Measurements from ENCODE around the gene ZIM2.

Gene ZIM2

GRCh38 chr19:56838024-56838908 lies 2.3 kb downstream of the ZIM2 start:
- H3K9me3 ChIP-seq (ENCODE audit: control insufficient read depth, insufficient read depth, low read length), result peaks cover 30% of the 10 kb centered on the region
- no peaks in the 10 kb centered on the region for H3K36me3 ChIP-seq (ENCODE audit: control insufficient read depth, insufficient read depth, low read length)
- no peak overlapping the region for H3K9ac ChIP-seq (ENCODE audit: low read depth, low read length)
- no peaks in the 10 kb centered on the region for H3K27me3 ChIP-seq (ENCODE audit: control insufficient read depth, insufficient read depth, low read length)
- H3K4me1 ChIP-seq (ENCODE audit: control insufficient read depth, insufficient read depth, low read length), result no peaks in the 10 kb centered on the region
- no peak overlapping the region for H3K4me3 ChIP-seq (ENCODE audit: low read depth, low read length)

GRCh38 chr19:56837492-56838023 lies 3.0 kb downstream of the ZIM2 start:
- no peaks in the 10 kb centered on the region for H3K36me3 ChIP-seq (ENCODE audit: control insufficient read depth, insufficient read depth, low read length)
- H3K9ac ChIP-seq (ENCODE audit: low read depth, low read length), result no peak overlapping the region
- H3K4me1 ChIP-seq (ENCODE audit: control insufficient read depth, insufficient read depth, low read length), result no peaks in the 10 kb centered on the region
- peaks cover 35% of the 10 kb centered on the region for H3K9me3 ChIP-seq (ENCODE audit: control insufficient read depth, insufficient read depth, low read length)
- H3K4me3 ChIP-seq (ENCODE audit: low read depth, low read length), result no peak overlapping the region
- H3K27me3 ChIP-seq (ENCODE audit: control insufficient read depth, insufficient read depth, low read length), result no peaks in the 10 kb centered on the region

- Histone ChIP-seq H3K9ac (ENCODE audit: low read depth, low read length) (no peak overlapping the region), H3K27me3 (ENCODE audit: control insufficient read depth, insufficient read depth, low read length) (no peaks in the 10 kb centered on the region)
Observed at GRCh38 chr19:56837004-56837403, 3.5 kb downstream of the ZIM2 start.

GRCh38 chr19:56836059-56836458 lies 4.5 kb downstream of the ZIM2 start:
- H3K9ac ChIP-seq (ENCODE audit: low read depth, low read length), result no peak overlapping the region
- no peaks in the 10 kb centered on the region for H3K27me3 ChIP-seq (ENCODE audit: control insufficient read depth, insufficient read depth, low read length)
- H3K36me3 ChIP-seq (ENCODE audit: control insufficient read depth, insufficient read depth, low read length), result no peaks in the 10 kb centered on the region
- H3K4me1 ChIP-seq (ENCODE audit: control insufficient read depth, insufficient read depth, low read length), result no peaks in the 10 kb centered on the region
- H3K4me3 ChIP-seq (ENCODE audit: low read depth, low read length), result no peak overlapping the region
- peaks cover 37% of the 10 kb centered on the region for H3K9me3 ChIP-seq (ENCODE audit: control insufficient read depth, insufficient read depth, low read length)

More at GRCh38 chr19:56837004-56837403, 3.5 kb downstream of the ZIM2 start:
- Histone ChIP-seq H3K36me3 (ENCODE audit: control insufficient read depth, insufficient read depth, low read length) (no peaks in the 10 kb centered on the region), H3K9me3 (ENCODE audit: control insufficient read depth, insufficient read depth, low read length) (peaks cover 39% of the 10 kb centered on the region), H3K4me3 (ENCODE audit: low read depth, low read length) (no peak overlapping the region), H3K4me1 (ENCODE audit: control insufficient read depth, insufficient read depth, low read length) (no peaks in the 10 kb centered on the region)

GRCh38 chr19:56835401-56835800 lies 5.1 kb downstream of the ZIM2 start:
- Histone ChIP-seq H3K4me3 (ENCODE audit: low read depth, low read length) (no peak overlapping the region), H3K9me3 (ENCODE audit: control insufficient read depth, insufficient read depth, low read length) (peaks cover 37% of the 10 kb centered on the region), H3K27me3 (ENCODE audit: control insufficient read depth, insufficient read depth, low read length) (no peaks in the 10 kb centered on the region), H3K9ac (ENCODE audit: low read depth, low read length) (no peak overlapping the region), H3K4me1 (ENCODE audit: control insufficient read depth, insufficient read depth, low read length) (no peaks in the 10 kb centered on the region), H3K36me3 (ENCODE audit: control insufficient read depth, insufficient read depth, low read length) (no peaks in the 10 kb centered on the region)

- Histone ChIP-seq H3K4me1 (ENCODE audit: control insufficient read depth, insufficient read depth, low read length) (no peaks in the 10 kb centered on the region), H3K9me3 (ENCODE audit: control insufficient read depth, insufficient read depth, low read length) (peaks cover 39% of the 10 kb centered on the region), H3K27me3 (ENCODE audit: control insufficient read depth, insufficient read depth, low read length) (no peaks in the 10 kb centered on the region), H3K36me3 (ENCODE audit: control insufficient read depth, insufficient read depth, low read length) (no peaks in the 10 kb centered on the region), H3K9ac (ENCODE audit: low read depth, low read length) (no peak overlapping the region), H3K4me3 (ENCODE audit: low read depth, low read length) (no peak overlapping the region)
Observed at GRCh38 chr19:56834564-56835375, 5.8 kb downstream of the ZIM2 start.

- no peak overlapping the region for H3K4me3 ChIP-seq (ENCODE audit: low read depth, low read length)
- no peaks in the 10 kb centered on the region for H3K27me3 ChIP-seq (ENCODE audit: control insufficient read depth, insufficient read depth, low read length)
- peaks cover 45% of the 10 kb centered on the region for H3K9me3 ChIP-seq (ENCODE audit: control insufficient read depth, insufficient read depth, low read length)
- no peak overlapping the region for H3K9ac ChIP-seq (ENCODE audit: low read depth, low read length)
- no peaks in the 10 kb centered on the region for H3K36me3 ChIP-seq (ENCODE audit: control insufficient read depth, insufficient read depth, low read length)
- H3K4me1 ChIP-seq (ENCODE audit: control insufficient read depth, insufficient read depth, low read length), result no peaks in the 10 kb centered on the region
Observed at GRCh38 chr19:56832352-56832928, 8.1 kb downstream of the ZIM2 start.

- Histone ChIP-seq H3K9ac (ENCODE audit: low read depth, low read length) (no peak overlapping the region), H3K27me3 (ENCODE audit: control insufficient read depth, insufficient read depth, low read length) (no peaks in the 10 kb centered on the region), H3K9me3 (ENCODE audit: control insufficient read depth, insufficient read depth, low read length) (peaks cover 49% of the 10 kb centered on the region), H3K4me3 (ENCODE audit: low read depth, low read length) (no peak overlapping the region), H3K4me1 (ENCODE audit: control insufficient read depth, insufficient read depth, low read length) (no peaks in the 10 kb centered on the region), H3K36me3 (ENCODE audit: control insufficient read depth, insufficient read depth, low read length) (no peaks in the 10 kb centered on the region)
Observed at GRCh38 chr19:56831255-56831654, 9.3 kb downstream of the ZIM2 start.

GRCh38 chr19:56829596-56829995 lies 10.9 kb downstream of the ZIM2 start:
- H3K9me3 ChIP-seq (ENCODE audit: control insufficient read depth, insufficient read depth, low read length), result peaks cover 49% of the 10 kb centered on the region
- H3K4me3 ChIP-seq (ENCODE audit: low read depth, low read length), result no peak overlapping the region
- H3K27me3 ChIP-seq (ENCODE audit: control insufficient read depth, insufficient read depth, low read length), result no peaks in the 10 kb centered on the region
- no peak overlapping the region for H3K9ac ChIP-seq (ENCODE audit: low read depth, low read length)
- H3K36me3 ChIP-seq (ENCODE audit: control insufficient read depth, insufficient read depth, low read length), result no peaks in the 10 kb centered on the region
- H3K4me1 ChIP-seq (ENCODE audit: control insufficient read depth, insufficient read depth, low read length), result no peaks in the 10 kb centered on the region

GRCh38 chr19:56827708-56828107 lies 12.8 kb downstream of the ZIM2 start:
- Histone ChIP-seq H3K9me3 (ENCODE audit: control insufficient read depth, insufficient read depth, low read length) (peaks cover 47% of the 10 kb centered on the region), H3K36me3 (ENCODE audit: control insufficient read depth, insufficient read depth, low read length) (no peaks in the 10 kb centered on the region), H3K9ac (ENCODE audit: low read depth, low read length) (no peak overlapping the region), H3K4me3 (ENCODE audit: low read depth, low read length) (no peak overlapping the region), H3K27me3 (ENCODE audit: control insufficient read depth, insufficient read depth, low read length) (no peaks in the 10 kb centered on the region), H3K4me1 (ENCODE audit: control insufficient read depth, insufficient read depth, low read length) (no peaks in the 10 kb centered on the region)

GRCh38 chr19:56823956-56824355 lies 16.6 kb downstream of the ZIM2 start:
- H3K4me1 ChIP-seq (ENCODE audit: control insufficient read depth, insufficient read depth, low read length), result no peaks in the 10 kb centered on the region
- H3K36me3 ChIP-seq (ENCODE audit: control insufficient read depth, insufficient read depth, low read length), result peaks cover 2% of the 10 kb centered on the region
- peaks cover 49% of the 10 kb centered on the region for H3K9me3 ChIP-seq (ENCODE audit: control insufficient read depth, insufficient read depth, low read length)
- no peak overlapping the region for H3K4me3 ChIP-seq (ENCODE audit: low read depth, low read length)
- no peaks in the 10 kb centered on the region for H3K27me3 ChIP-seq (ENCODE audit: control insufficient read depth, insufficient read depth, low read length)
- H3K9ac ChIP-seq (ENCODE audit: low read depth, low read length), result no peak overlapping the region
